WTC11 (cell line): ENCODE data around the gene UQCRHL. TPM values are rescaled to one million over a fixed set of nuclear protein-coding genes. Genes with fewer than 3 reads are reported as not detected.
A peak's percentile ranks its signal among the peaks of the same experiment; 100 is the strongest.

Source experiments
- ATAC-seq: fragments of 200-7000 bp; cut with Tn5 transposase; 2 replicates; pipeline ENCODE4 v1.10.0; 2021; ENCODE audit warnings: mild to moderate bottlenecking, moderate library complexity
- CTCF ChIA-PET: fragments of 300-600 bp; sonication (Branson Sonifier 250); formaldehyde crosslinking; loops from one replicate; lab custom pipeline; 2021; ENCODE audit warnings: antibody characterized with exemption; lab: Charles Lee
- POLR2A ChIA-PET: fragments of 350-600 bp; sonication (Branson Sonifier 250); formaldehyde crosslinking; loops from one replicate; lab custom pipeline; 2021; ENCODE audit warnings: antibody characterized with exemption; lab: Charles Lee
- DNase-seq: peaks from one replicate; pipeline ENCODE4 v3.0.0; 2021; ENCODE audit warnings: low spot score
- H3K27ac Mint-ChIP-seq: 2 replicates; pipeline ENCODE4 v1.8.0; 2021; ENCODE audit warnings: mixed read lengths
- H3K27me3 Mint-ChIP-seq: 2 replicates; pipeline ENCODE4 v1.8.0; 2021; ENCODE audit warnings: low read depth, mild to moderate bottlenecking, moderate library complexity, mixed read lengths
- H3K36me3 Mint-ChIP-seq: 2 replicates; pipeline ENCODE4 v1.8.0; 2021; ENCODE audit warnings: mixed read lengths
- H3K4me1 Mint-ChIP-seq: 2 replicates; pipeline ENCODE4 v1.8.0; 2022; ENCODE audit warnings: mixed read lengths
- H3K4me3 Mint-ChIP-seq: 2 replicates; pipeline ENCODE4 v1.8.0; 2021; ENCODE audit warnings: mild to moderate bottlenecking, moderate library complexity, mixed read lengths
- H3K9me3 Mint-ChIP-seq: 2 replicates; pipeline ENCODE4 v1.8.0; 2021; ENCODE audit warnings: mixed read lengths
- EMX1 ChIP-seq: fragments of 250-450 bp; sonication (Bioruptor Pico); IDR thresholded peaks from 2 replicates; pipeline ENCODE4 v1.8.0; 2021; ENCODE audit warnings: mild to moderate bottlenecking
- FOXK1 ChIP-seq: sonication (generic); formaldehyde crosslinking; IDR thresholded peaks from 2 replicates; pipeline ENCODE4 v1.8.0; 2022; ENCODE audit warnings: mild to moderate bottlenecking, moderate library complexity, missing genetic modification reagents
- IRF2 ChIP-seq: sonication (generic); formaldehyde crosslinking; IDR thresholded peaks from 2 replicates; pipeline ENCODE4 v1.8.0; 2022; ENCODE audit warnings: low read depth, missing genetic modification reagents, borderline replicate concordance
- KAT7 ChIP-seq: sonication (generic); formaldehyde crosslinking; IDR thresholded peaks from 2 replicates; pipeline ENCODE4 v1.8.1; 2023; ENCODE audit warnings: missing genetic modification reagents, mild to moderate bottlenecking, borderline replicate concordance
- MAX ChIP-seq: sonication (generic); formaldehyde crosslinking; IDR thresholded peaks from 2 replicates; pipeline ENCODE4 v1.8.0; 2022; ENCODE audit warnings: mild to moderate bottlenecking, missing genetic modification reagents
- MXD4 ChIP-seq: fragments of 250-450 bp; sonication (Bioruptor Pico); IDR thresholded peaks from 2 replicates; pipeline ENCODE4 v1.8.0; 2021; ENCODE audit warnings: mild to moderate bottlenecking, moderate library complexity, borderline replicate concordance
- MYBL2 ChIP-seq: sonication (generic); formaldehyde crosslinking; IDR thresholded peaks from 2 replicates; pipeline ENCODE4 v1.8.1; 2023; ENCODE audit warnings: mild to moderate bottlenecking, moderate library complexity, missing genetic modification reagents
- SP1 ChIP-seq: sonication (generic); formaldehyde crosslinking; conservative IDR thresholded peaks from 2 replicates; pipeline ENCODE4 v1.8.1; 2022; ENCODE audit warnings: missing genetic modification reagents
- TEAD1 ChIP-seq: sonication (generic); formaldehyde crosslinking; IDR thresholded peaks from 2 replicates; pipeline ENCODE4 v1.8.0; 2022; ENCODE audit warnings: mild to moderate bottlenecking, missing genetic modification reagents
- ZNF281 ChIP-seq: sonication (generic); formaldehyde crosslinking; IDR thresholded peaks from 2 replicates; pipeline ENCODE4 v1.8.0; 2023; ENCODE audit warnings: mild to moderate bottlenecking, missing genetic modification reagents
- ZNF425 ChIP-seq: fragments of 250-450 bp; sonication (Bioruptor Pico); conservative IDR thresholded peaks from 2 replicates; pipeline ENCODE4 v1.9.0; 2021; ENCODE audit warnings: mild to moderate bottlenecking
- ZNF671 ChIP-seq: fragments of 250-450 bp; sonication (Bioruptor Pico); IDR thresholded peaks from 2 replicates; pipeline ENCODE4 v1.8.0; 2021; ENCODE audit warnings: mild to moderate bottlenecking
- total RNA-seq: library from RNA; stranded (reverse); gene quantifications from 3 replicates; pipeline ENCODE4 v1.2.3, GENCODE V29; 2021

Gene UQCRHL
- total RNA-seq, 1 experiment from 2014 or later = 3.8 TPM

GRCh38 chr1:15850471-15851001, 43.1 kb upstream of the UQCRHL start (continued):
- no peak for TF ChIP-seq ZNF425 (CRISPR knock-in tag)

GRCh38 chr1:15849775-15850324, 42.4 kb upstream of the UQCRHL start:
- peak overlapping the region; percentile 100 for H3K27ac Mint-ChIP-seq
- peaks cover 33% of the 10 kb centered on the region for H3K4me1 Mint-ChIP-seq

GRCh38 chr1:15848929-15849774, 41.7 kb upstream of the UQCRHL start:
- peak; percentile 88 for DNase-seq
- Mint-ChIP-seq H3K4me3 (peak overlapping the region; percentile 92), H3K4me1 (peaks cover 33% of the 10 kb centered on the region), H3K27ac (peak overlapping the region; percentile 100), H3K36me3 (no peaks in the 10 kb centered on the region), H3K9me3 (no peaks in the 10 kb centered on the region), H3K27me3 (peaks cover 5% of the 10 kb centered on the region; the same call in 1 of the 2 replicates)
- TF ChIP-seq FOXK1 (CRISPR knock-in tag) (peak; percentile 91), ZNF281 (peak; percentile 69; the same call in 1 of the 2 replicates), EMX1 (CRISPR knock-in tag) (no peak), TEAD1 (CRISPR knock-in tag) (no peak), ZNF671 (CRISPR knock-in tag) (0 out of 2 replicates have a peak, but pooled peaks have one; percentile 21)
- ATAC-seq = peak; percentile 64
- POLR2A ChIA-PET = interaction anchor here (0.6 to 3.6 kb wide), 9 partner anchors 12 to 1306 kb away, joined by 3 to 51 read pairs (median 5); no protein-coding TSS in a partner anchor
- CTCF ChIA-PET = interaction anchor here (1.1 to 4.5 kb wide), 7 partner anchors 16 to 89 kb away, joined by 3 to 20 read pairs (median 7); no protein-coding TSS in a partner anchor

More at GRCh38 chr1:15849775-15850324, 42.4 kb upstream of the UQCRHL start:
- ChIA-PET CTCF (interaction anchor here (1.2 to 4.5 kb wide), 7 partner anchors 16 to 88 kb away, joined by 3 to 20 read pairs (median 7); no protein-coding TSS in a partner anchor), POLR2A (interaction anchor here (1.0 to 3.6 kb wide), 7 partner anchors 13 to 93 kb away, joined by 4 to 51 read pairs (median 7); no protein-coding TSS in a partner anchor)
- Mint-ChIP-seq H3K9me3 (no peaks in the 10 kb centered on the region), H3K4me3 (peak overlapping the region; percentile 92), H3K36me3 (no peaks in the 10 kb centered on the region), H3K27me3 (peaks cover 5% of the 10 kb centered on the region; the same call in 1 of the 2 replicates)
- DNase-seq (peak; percentile 65), ATAC-seq (peak; percentile 43)
- no peak for TF ChIP-seq IRF2
- TF ChIP-seq SP1 = peak; percentile 22; the same call in 1 of the 2 replicates

- POLR2A ChIA-PET = interaction anchor here (0.5 to 3.6 kb wide), 6 partner anchors 11 to 37 kb away, joined by 4 to 51 read pairs (median 10); no protein-coding TSS in a partner anchor
- no peaks in the 10 kb centered on the region for H3K36me3 Mint-ChIP-seq
- peak overlapping the region; percentile 92 for H3K4me3 Mint-ChIP-seq
- CTCF ChIA-PET = interaction anchor here (0.7 to 4.5 kb wide), 15 partner anchors 10 to 368 kb away, joined by 3 to 21 read pairs (median 6); no protein-coding TSS in a partner anchor
- TF ChIP-seq MXD4 (CRISPR knock-in tag) (no peak), KAT7 (CRISPR knock-in tag) (0 out of 2 replicates have a peak, but pooled peaks have one; percentile 28), MYBL2 (CRISPR knock-in tag) (0 out of 2 replicates have a peak, but pooled peaks have one; percentile 43), MAX (CRISPR knock-in tag) (0 out of 2 replicates have a peak, but pooled peaks have one; percentile 21)
- TF ChIP-seq, all 79 proteins: peak for 3
- DNase-seq (peak; percentile 44), ATAC-seq (no peak)
- Mint-ChIP-seq H3K9me3 (no peaks in the 10 kb centered on the region), H3K27ac (peak overlapping the region; percentile 100), H3K27me3 (peaks cover 5% of the 10 kb centered on the region; the same call in 1 of the 2 replicates), H3K4me1 (peaks cover 33% of the 10 kb centered on the region)
Measured at GRCh38 chr1:15848143-15848928, 40.9 kb upstream of the UQCRHL start.
